B cell (primary cell): Measurements from ENCODE around the gene XRCC1.

Experiments used
- EZH2 ChIP-seq: IDR thresholded peaks from 2 replicates; pipeline ENCODE4 v1.6.1; 2012; ENCODE audit warnings: borderline replicate concordance, low read depth, mild to moderate bottlenecking, moderate library complexity, low read length; ENCODE audit not compliant: insufficient read depth, poor library complexity, severe bottlenecking
- TF ChIP-seq, protein P1 (sequence below): fragments of 200-600 bp; IDR thresholded peaks from one replicate; pipeline ENCODE4 v1.8.0; 2022; ENCODE audit warnings: antibody characterized with exemption, mild to moderate bottlenecking

DNA sequence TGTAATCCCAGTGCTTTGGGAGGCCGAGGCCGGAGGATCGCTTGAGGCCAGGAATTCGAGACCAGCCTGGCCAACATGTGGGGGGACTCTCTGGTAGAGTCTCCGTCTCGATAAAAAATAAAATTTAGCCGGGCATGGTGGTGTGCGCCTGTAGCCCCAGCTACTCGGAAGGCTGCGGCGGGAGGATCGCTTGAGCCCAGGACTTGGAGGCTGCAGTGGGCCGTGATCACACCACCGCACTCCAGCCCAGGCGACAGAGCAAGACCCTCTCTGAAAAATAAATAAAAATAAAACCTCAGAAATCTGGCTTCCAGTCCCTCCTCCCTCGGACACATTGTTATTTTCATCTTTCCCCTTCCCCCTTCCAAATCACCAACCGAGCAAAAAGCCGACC, 20.3 kb upstream of the XRCC1 start:
- TF ChIP-seq, protein P1, sequence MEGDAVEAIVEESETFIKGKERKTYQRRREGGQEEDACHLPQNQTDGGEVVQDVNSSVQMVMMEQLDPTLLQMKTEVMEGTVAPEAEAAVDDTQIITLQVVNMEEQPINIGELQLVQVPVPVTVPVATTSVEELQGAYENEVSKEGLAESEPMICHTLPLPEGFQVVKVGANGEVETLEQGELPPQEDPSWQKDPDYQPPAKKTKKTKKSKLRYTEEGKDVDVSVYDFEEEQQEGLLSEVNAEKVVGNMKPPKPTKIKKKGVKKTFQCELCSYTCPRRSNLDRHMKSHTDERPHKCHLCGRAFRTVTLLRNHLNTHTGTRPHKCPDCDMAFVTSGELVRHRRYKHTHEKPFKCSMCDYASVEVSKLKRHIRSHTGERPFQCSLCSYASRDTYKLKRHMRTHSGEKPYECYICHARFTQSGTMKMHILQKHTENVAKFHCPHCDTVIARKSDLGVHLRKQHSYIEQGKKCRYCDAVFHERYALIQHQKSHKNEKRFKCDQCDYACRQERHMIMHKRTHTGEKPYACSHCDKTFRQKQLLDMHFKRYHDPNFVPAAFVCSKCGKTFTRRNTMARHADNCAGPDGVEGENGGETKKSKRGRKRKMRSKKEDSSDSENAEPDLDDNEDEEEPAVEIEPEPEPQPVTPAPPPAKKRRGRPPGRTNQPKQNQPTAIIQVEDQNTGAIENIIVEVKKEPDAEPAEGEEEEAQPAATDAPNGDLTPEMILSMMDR, result no peak
- no peak for TF ChIP-seq EZH2
